H1 (cell line): Measurements from ENCODE around the gene TNNI2. TPM values are rescaled to one million over a fixed set of nuclear protein-coding genes. Genes with fewer than 3 reads are reported as not detected.
"Not testable (repeated sequence)": the region's sequence is repeated elsewhere in the genome, so short reads cannot be mapped to it uniquely, and the experiment has no call there.

Experiments
- CTCF ChIA-PET: fragments of 300-600 bp; sonication (Branson Sonifier 250); formaldehyde crosslinking; loops from one replicate; lab custom pipeline; 2021; ENCODE audit not compliant: partially characterized antibody; lab: Charles Lee
- POLR2A ChIA-PET: fragments of 300-600 bp; sonication (Branson Sonifier 250); formaldehyde crosslinking; loops from one replicate; lab custom pipeline; 2021; ENCODE audit warnings: inconsistent platforms; ENCODE audit not compliant: partially characterized antibody; lab: Charles Lee
- DNase-seq, 2 experiments: peaks; one replicate each; pipeline versions ENCODE4 v3.0.0 to v3.0.0-alpha.2; 2010 to 2022; ENCODE audit warnings: low spot score in 2 of 2, low read depth in 1 of 2, mixed read lengths in 1 of 2
- FAIRE-seq: peaks from 2 replicates; lab custom pipeline; 2011; peaks lifted over from hg19 to GRCh38; lab: Jason Lieb, UNC
- H2AFZ ChIP-seq: 2 replicates; pipeline ENCODE4 v1.8.1; 2012; ENCODE audit warnings: low read length, inconsistent platforms
- H2AK5ac ChIP-seq: 2 replicates; pipeline ENCODE4 v1.6.1; 2013; ENCODE audit warnings: low read depth, low read length
- H2BK120ac ChIP-seq: replicated peaks from 2 replicates; pipeline ENCODE3; 2013; ENCODE audit warnings: low read depth, low read length, inconsistent platforms
- H2BK12ac ChIP-seq: 2 replicates; pipeline ENCODE4 v1.6.1; 2013; ENCODE audit warnings: low read depth, low read length
- H2BK15ac ChIP-seq: 2 replicates; pipeline ENCODE4 v1.6.1; 2013; ENCODE audit warnings: low read length
- H2BK20ac ChIP-seq: 2 replicates; pipeline ENCODE4 v1.6.1; 2013; ENCODE audit warnings: low read length
- H2BK5ac ChIP-seq: 2 replicates; pipeline ENCODE4 v1.6.1; 2013; ENCODE audit warnings: low read depth, low read length
- H3K14ac ChIP-seq: 2 replicates; pipeline ENCODE4 v1.6.1; 2013; ENCODE audit warnings: inconsistent platforms; ENCODE audit not compliant: insufficient read length
- H3K18ac ChIP-seq: 2 replicates; pipeline ENCODE4 v1.6.1; 2013; ENCODE audit warnings: low read length; ENCODE audit errors: extremely low read depth
- H3K23ac ChIP-seq: 2 replicates; pipeline ENCODE4 v1.6.1; 2013; ENCODE audit warnings: inconsistent platforms; ENCODE audit not compliant: insufficient read length
- H3K23me2 ChIP-seq: 2 replicates; pipeline ENCODE4 v1.6.1; 2013; ENCODE audit warnings: low read depth, low read length
- H3K27ac ChIP-seq: 2 replicates; pipeline ENCODE4 v1.6.1; 2011; ENCODE audit warnings: low read depth, low read length, inconsistent platforms
- H3K27me3 ChIP-seq, 4 experiments: replicated peaks in 1 of 4; 1 replicate in 1 of 4; 2 replicates in 3 of 4; pipeline versions ENCODE4 v1.6.1 to v1.8.1; 2011 to 2013; ENCODE audit warnings: low read length in 3 of 4, mild to moderate bottlenecking in 3 of 4, inconsistent platforms in 2 of 4, mixed read lengths in 2 of 4, moderate library complexity in 1 of 4; ENCODE audit not compliant: control insufficient read depth in 3 of 4, insufficient read depth in 3 of 4; ENCODE audit errors: extremely low read depth in 1 of 4
- H3K36me3 ChIP-seq, 4 experiments: 2 replicates each; pipeline versions ENCODE4 v1.6.1 to v1.8.1; 2011 to 2013; ENCODE audit warnings: mild to moderate bottlenecking in 4 of 4, low read length in 3 of 4, moderate library complexity in 2 of 4, control low read depth in 1 of 4, inconsistent platforms in 1 of 4; ENCODE audit not compliant: insufficient read depth in 4 of 4, control insufficient read depth in 2 of 4
- H3K4ac ChIP-seq: replicated peaks from 2 replicates; pipeline ENCODE3; 2013; ENCODE audit warnings: low read length, low read depth, mixed read lengths, inconsistent platforms; ENCODE audit not compliant: insufficient read length
- H3K4me1 ChIP-seq, 4 experiments: replicated peaks in 1 of 4; 1 replicate in 1 of 4; 2 replicates in 3 of 4; pipeline versions ENCODE4 v1.6.1 to v1.8.1; 2011 to 2013; ENCODE audit warnings: low read length in 3 of 4, inconsistent platforms in 2 of 4, mixed read lengths in 1 of 4; ENCODE audit not compliant: insufficient read depth in 4 of 4, control insufficient read depth in 3 of 4
- H3K4me2 ChIP-seq, 2 experiments: 2 replicates each; pipeline versions ENCODE4 v1.6.1 to v1.8.1; 2011 to 2013; ENCODE audit warnings: low read depth in 2 of 2, low read length in 2 of 2, control low read depth in 1 of 2, inconsistent platforms in 1 of 2, mild to moderate bottlenecking in 1 of 2; ENCODE audit not compliant: insufficient read depth in 1 of 2
- H3K4me3 ChIP-seq, 4 experiments: fragments of 200-600, 300-600 bp in 1 of 4; sonication (generic), shearing (Covaris generic), sonication (Bioruptor Twin) in 1 of 4; 2 replicates each; pipeline versions ENCODE4 v1.5.1 to v1.8.1; 2011 to 2016; ENCODE audit warnings: low read length in 4 of 4, low read depth in 3 of 4, control low read depth in 2 of 4, inconsistent platforms in 2 of 4, mild to moderate bottlenecking in 2 of 4, mixed read lengths in 1 of 4, moderate library complexity in 1 of 4; ENCODE audit not compliant: insufficient read depth in 2 of 4; ENCODE audit errors: extremely low read depth in 1 of 4
- H3K56ac ChIP-seq: replicated peaks from 2 replicates; pipeline ENCODE3; 2013; ENCODE audit warnings: low read depth, mild to moderate bottlenecking, mixed read lengths, low read length, inconsistent platforms; ENCODE audit not compliant: insufficient read length
- H3K79me1 ChIP-seq: 2 replicates; pipeline ENCODE4 v1.6.1; 2013; ENCODE audit warnings: low read depth, low read length, control low read depth
- H3K79me2 ChIP-seq, 2 experiments: 2 replicates each; pipeline versions ENCODE4 v1.6.1 to v1.8.1; 2012 to 2013; ENCODE audit warnings: low read length in 2 of 2, mild to moderate bottlenecking in 2 of 2, inconsistent platforms in 1 of 2; ENCODE audit not compliant: insufficient read depth in 2 of 2, control insufficient read depth in 1 of 2
- H3K9ac ChIP-seq, 4 experiments: replicated peaks in 1 of 4; 1 replicate in 1 of 4; 2 replicates in 3 of 4; pipeline versions ENCODE4 v1.6.1 to v1.8.1; 2011 to 2013; ENCODE audit warnings: low read depth in 3 of 4, low read length in 3 of 4, control low read depth in 2 of 4, mild to moderate bottlenecking in 2 of 4, moderate library complexity in 2 of 4, inconsistent platforms in 1 of 4; ENCODE audit errors: extremely low read depth in 1 of 4
- H3K9me3 ChIP-seq, 2 experiments: 2 replicates each; pipeline versions ENCODE4 v1.6.1 to v1.8.1; 2012 to 2013; ENCODE audit warnings: mild to moderate bottlenecking in 2 of 2, moderate library complexity in 2 of 2, control low read depth in 1 of 2, inconsistent platforms in 1 of 2, low read depth in 1 of 2, low read length in 1 of 2, mixed read lengths in 1 of 2; ENCODE audit not compliant: insufficient read depth in 2 of 2
- H4K20me1 ChIP-seq, 2 experiments: replicated peaks in 1 of 2; 2 replicates each; pipeline versions ENCODE3 to v1.8.1; 2011 to 2013; ENCODE audit warnings: inconsistent platforms in 2 of 2, low read length in 2 of 2, mild to moderate bottlenecking in 1 of 2; ENCODE audit not compliant: insufficient read depth in 2 of 2, control insufficient read depth in 1 of 2
- H4K5ac ChIP-seq: 2 replicates; pipeline ENCODE4 v1.6.1; 2013; ENCODE audit warnings: low read length, low read depth, mixed read lengths, inconsistent platforms; ENCODE audit not compliant: insufficient read length
- H4K8ac ChIP-seq: 2 replicates; pipeline ENCODE4 v1.8.0; 2013; ENCODE audit warnings: mild to moderate bottlenecking, moderate library complexity, low read length, inconsistent platforms; ENCODE audit not compliant: insufficient read depth; ENCODE audit errors: extremely low read depth
- H4K91ac ChIP-seq: replicated peaks from 2 replicates; pipeline ENCODE3; 2013; ENCODE audit warnings: low read length, mixed read lengths, inconsistent platforms; ENCODE audit not compliant: insufficient read length
- WGBS, 2 experiments: shearing (Covaris generic) in 1 of 2; methylation state at CpG; one replicate each; pipeline versions ENCODE4 v1.1.6 to v1.1.7; 2013 to 2015; ENCODE audit warnings: low lambda C conversion rate in 2 of 2, mixed read lengths in 2 of 2, inconsistent platforms in 1 of 2, low coverage in 1 of 2, missing lambda C conversion rate in 1 of 2; ENCODE audit not compliant: insufficient replicate concordance in 2 of 2, insufficient coverage in 1 of 2, insufficient read length in 1 of 2; ENCODE audit errors: extremely low coverage in 1 of 2, missing lambda C conversion rate in 1 of 2; 5-methylcytosine and 5-hydroxymethylcytosine counted together
- polyA plus RNA-seq, 7 experiments: library from polyadenylated mRNA; depleted of rRNA in 3 of 7; stranded (reverse) in 5 of 7; unstranded in 2 of 7; fragments of >200 nt in 5 of 7; fragments of 200-250 nt in 2 of 7; gene quantifications; 1 replicate in 5 of 7; 2 replicates in 1 of 7; 4 replicates in 1 of 7; pipeline versions ENCODE4 v1.2.1 to v1.2.3, GENCODE V29; 2011 to 2013; ENCODE audit warnings: missing spikeins in 2 of 7, mixed read lengths in 2 of 7
- total RNA-seq: library from RNA; stranded (reverse); fragmentation: NEBNext Ultra II Directional; extraction: Animal tissue kit (Norgen Biotek cat#: 25700); gene quantifications from 2 replicates; pipeline ENCODE4 v1.2.1, GENCODE V29; 2021

The TNNI2 gene
- total and polyA plus RNA-seq, 2 of the 8 experiments (the other 6 are each of a cell fraction or from before 2014, with no cell fraction given), result not detected

- H3K79me1 ChIP-seq, H2BK12ac ChIP-seq, H3K27ac ChIP-seq, FAIRE-seq, H3K23ac ChIP-seq, H3K14ac ChIP-seq, H3K4me1 ChIP-seq, DNase-seq, H4K20me1 ChIP-seq, H2AK5ac ChIP-seq, H3K23me2 ChIP-seq, H3K56ac ChIP-seq, H4K5ac ChIP-seq, H2AFZ ChIP-seq, H3K18ac ChIP-seq, H2BK120ac ChIP-seq, H3K79me2 ChIP-seq, H4K8ac ChIP-seq, H2BK5ac ChIP-seq, H2BK15ac ChIP-seq, POLR2A ChIA-PET, H3K4ac ChIP-seq, H4K91ac ChIP-seq, H2BK20ac ChIP-seq, H3K36me3 ChIP-seq, H3K27me3 ChIP-seq, H3K4me2 ChIP-seq, H3K4me3 ChIP-seq, H3K9ac ChIP-seq, H3K9me3 ChIP-seq: not testable (repeated sequence)
- CTCF ChIA-PET, result interaction anchor here (1.6 to 1.7 kb wide), 2 partner anchors 12 to 119 kb away, joined by 4 to 6 read pairs; no protein-coding TSS in a partner anchor
- WGBS, 2 experiments, result 92% methylated on average over 9 of the region's 9 CpGs; no CpG with 5 or more reads in 1 of the 2 experiments
Observed at GRCh38 chr11:1813356-1813755, 25.4 kb upstream of the TNNI2 start.
